ENCODE results near the gene VGLL1.

- TF ChIP-seq EZH2 (IDR thresholded peaks at IDR 0.05) (no peak), POLR2AphosphoS5 (IDR thresholded peaks at IDR 0.05; ENCODE audit: borderline replicate concordance, low read depth, low read length) (no peak)
These were observed 55.5 kb downstream of the VGLL1 start for GRCh38 chrX:136587532-136587931.
